ENCODE results near the gene EXOC7.

- no peak for TF ChIP-seq CTCF (conservative IDR thresholded peaks at IDR 0.05; ENCODE audit: low read depth, low read length)
- no peak for TF ChIP-seq EZH2 (IDR thresholded peaks at IDR 0.05; ENCODE audit: borderline replicate concordance, low read depth, low read length, poor library complexity, severe bottlenecking)
These were observed 678 bp downstream of the EXOC7 start for GRCh38 chr17:76102944-76103273.

Data from A673 (cell line).